Naive B cell (primary cell): Measurements from ENCODE around the gene TMEM37. TPM values are rescaled to one million over a fixed set of nuclear protein-coding genes. Genes with fewer than 3 reads are reported as not detected.

Experiments
- ATAC-seq, 2 donors: fragments of 150-1000 bp; cut with Tn5 transposase; 2 replicates each; pipeline ENCODE4 v1.10.0; 2021; ENCODE audit warnings: low read depth in 2 of 2, mild to moderate bottlenecking in 2 of 2, moderate library complexity in 2 of 2
- DNase-seq: peaks from one replicate; pipeline ENCODE4 v3.0.0; 2022
- H3K27ac Mint-ChIP-seq, 6 donors: one replicate each; pipeline ENCODE4 v1.8.0; 2020 to 2022; ENCODE audit warnings: mild to moderate bottlenecking in 6 of 6, mixed read lengths in 6 of 6, moderate library complexity in 5 of 6, inconsistent platforms in 2 of 6
- H3K27me3 Mint-ChIP-seq, 3 donors: one replicate each; pipeline ENCODE4 v1.8.0; 2021 to 2022; ENCODE audit warnings: mixed read lengths in 3 of 3, mild to moderate bottlenecking in 1 of 3
- H3K36me3 Mint-ChIP-seq, 2 donors: one replicate each; pipeline ENCODE4 v1.8.0; 2020 to 2022; ENCODE audit warnings: mixed read lengths in 2 of 2, inconsistent platforms in 1 of 2, mild to moderate bottlenecking in 1 of 2
- H3K4me1 Mint-ChIP-seq, 3 donors: one replicate each; pipeline ENCODE4 v1.8.0; 2020 to 2022; ENCODE audit warnings: mixed read lengths in 3 of 3, inconsistent platforms in 1 of 3, mild to moderate bottlenecking in 1 of 3, moderate library complexity in 1 of 3
- H3K4me3 Mint-ChIP-seq, 8 donors: one replicate each; pipeline ENCODE4 v1.8.0; 2020 to 2022; ENCODE audit warnings: mild to moderate bottlenecking in 8 of 8, mixed read lengths in 8 of 8, moderate library complexity in 8 of 8, inconsistent platforms in 2 of 8
- H3K9me3 Mint-ChIP-seq, 7 donors: one replicate each; pipeline ENCODE4 v1.8.0; 2020 to 2022; ENCODE audit warnings: mixed read lengths in 7 of 7, mild to moderate bottlenecking in 5 of 7, inconsistent platforms in 2 of 7, moderate library complexity in 1 of 7
- polyA plus RNA-seq, 6 donors: library from polyadenylated mRNA; unstranded; fragments of 300-500 nt; fragmentation: Illumina TruSeq; gene quantifications; one replicate each; pipeline ENCODE4 v1.2.3, GENCODE V29; 2021; ENCODE audit warnings: low read depth in 6 of 6

Gene TMEM37
- polyA plus RNA-seq, 6 donors from 2014 or later = not detected

GRCh38 chr2:119430023-119430498, 1.6 kb upstream of the TMEM37 start:
- H3K27ac Mint-ChIP-seq = no peak overlapping the region

DNA sequence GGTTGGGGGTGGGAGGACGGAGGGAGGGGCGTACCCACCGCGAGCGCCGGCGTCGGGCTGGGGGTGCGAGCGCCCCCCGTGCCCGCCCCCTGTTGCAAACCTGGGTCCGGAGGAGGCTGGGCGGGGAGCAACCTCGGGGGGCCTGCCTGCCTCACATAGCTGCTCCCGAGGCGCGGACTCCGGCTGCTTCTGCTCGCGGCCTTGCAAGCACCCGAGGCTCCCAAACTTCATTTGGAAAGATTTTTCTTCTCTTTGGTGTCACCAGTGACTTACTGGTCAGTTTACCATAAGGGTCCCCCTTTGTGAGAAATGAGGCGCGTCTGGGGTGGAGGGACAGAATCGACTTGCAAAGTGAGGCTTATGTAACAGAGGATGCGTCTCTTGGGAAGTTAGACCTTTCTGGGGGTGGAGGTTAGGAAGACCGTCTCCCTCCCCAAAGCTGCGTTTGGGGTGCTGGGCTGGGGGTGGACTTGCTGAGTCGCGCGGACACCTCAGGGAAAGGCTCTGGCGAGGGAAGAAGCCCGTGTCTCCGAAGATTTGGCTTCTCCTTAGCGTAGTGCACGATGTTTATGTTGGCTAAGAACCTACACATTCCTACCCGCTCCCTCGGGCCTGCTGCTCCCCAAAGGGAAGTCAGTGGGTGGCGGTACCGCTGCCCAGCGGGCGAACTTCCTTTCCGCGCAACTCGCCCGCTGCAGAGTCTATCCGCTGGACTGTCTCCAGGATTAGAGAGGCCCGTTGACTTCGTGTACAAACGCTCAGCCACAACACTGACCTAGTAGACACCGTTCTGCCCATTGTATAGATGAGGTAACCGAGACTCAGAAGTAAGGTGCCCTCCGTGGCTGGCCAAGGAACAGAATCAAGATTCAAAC, 559 bp downstream of the TMEM37 start:
- DNase-seq (no peak), ATAC-seq (no peak)
- Mint-ChIP-seq H3K9me3 (no peaks in the 10 kb centered on the region), H3K4me1 (peaks cover 4 to 19% (median 6%) of the 10 kb centered on the region in 3 donors), H3K36me3 (no peaks in the 10 kb centered on the region), H3K4me3 (peak overlapping the region; percentile 56 to 89 (median 82)), H3K27me3 (peaks cover 61 to 75% (median 67%) of the 10 kb centered on the region in 3 donors), H3K27ac (peak overlapping the region in 2 of 6 donors; percentile 28 to 79)

More at GRCh38 chr2:119430023-119430498, 1.6 kb upstream of the TMEM37 start:
- Mint-ChIP-seq H3K4me1 (peaks cover 4 to 19% (median 11%) of the 10 kb centered on the region in 3 donors), H3K36me3 (no peaks in the 10 kb centered on the region), H3K4me3 (peak overlapping the region in 6 of 8 donors; percentile 69 to 92 (median 82)), H3K27me3 (peaks cover 60 to 78% (median 68%) of the 10 kb centered on the region in 3 donors), H3K9me3 (no peaks in the 10 kb centered on the region)
- DNase-seq (no peak), ATAC-seq (no peak)

DNA sequence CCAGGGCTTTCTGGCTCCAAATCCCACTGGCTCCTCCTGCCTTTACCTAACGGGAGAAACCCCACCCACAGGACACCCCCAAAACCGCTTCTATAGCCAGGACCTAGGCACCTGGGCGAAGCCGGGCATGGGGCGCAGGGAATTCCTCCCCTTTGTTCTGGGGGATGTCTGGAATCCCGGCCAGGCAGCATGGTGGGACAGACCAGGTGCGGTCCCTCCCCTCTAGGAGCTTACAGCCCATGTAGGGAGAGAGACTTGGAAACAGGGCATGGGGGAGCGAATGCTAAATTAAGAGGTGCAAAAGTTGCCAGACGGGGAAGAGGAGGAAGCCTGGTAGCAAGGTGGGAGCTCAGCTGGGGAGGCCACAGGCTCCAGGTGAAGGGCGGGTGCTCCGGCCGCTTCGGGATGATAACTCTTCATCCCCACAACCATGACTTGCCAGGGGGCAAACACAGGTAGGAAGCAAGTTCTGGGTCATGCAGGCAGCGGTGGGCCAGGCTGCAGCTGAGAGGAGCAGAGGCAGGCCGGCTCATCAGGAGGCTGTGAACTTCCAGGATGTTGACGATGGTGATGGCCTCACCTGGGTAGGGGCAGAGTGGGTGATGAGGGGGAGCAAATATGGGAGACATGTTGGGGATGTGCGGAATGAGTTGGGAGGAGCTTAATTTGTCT, 1.3 kb downstream of the TMEM37 start:
- Mint-ChIP-seq H3K9me3 (no peaks in the 10 kb centered on the region), H3K27ac (peak overlapping the region in 2 of 6 donors; percentile 41 to 92), H3K4me3 (peak overlapping the region in 7 of 8 donors; percentile 42 to 89 (median 72)), H3K27me3 (peaks cover 56 to 70% (median 60%) of the 10 kb centered on the region in 3 donors), H3K4me1 (peaks cover 4 to 19% (median 6%) of the 10 kb centered on the region in 3 donors), H3K36me3 (no peaks in the 10 kb centered on the region)
- DNase-seq (no peak), ATAC-seq (no peak)

DNA sequence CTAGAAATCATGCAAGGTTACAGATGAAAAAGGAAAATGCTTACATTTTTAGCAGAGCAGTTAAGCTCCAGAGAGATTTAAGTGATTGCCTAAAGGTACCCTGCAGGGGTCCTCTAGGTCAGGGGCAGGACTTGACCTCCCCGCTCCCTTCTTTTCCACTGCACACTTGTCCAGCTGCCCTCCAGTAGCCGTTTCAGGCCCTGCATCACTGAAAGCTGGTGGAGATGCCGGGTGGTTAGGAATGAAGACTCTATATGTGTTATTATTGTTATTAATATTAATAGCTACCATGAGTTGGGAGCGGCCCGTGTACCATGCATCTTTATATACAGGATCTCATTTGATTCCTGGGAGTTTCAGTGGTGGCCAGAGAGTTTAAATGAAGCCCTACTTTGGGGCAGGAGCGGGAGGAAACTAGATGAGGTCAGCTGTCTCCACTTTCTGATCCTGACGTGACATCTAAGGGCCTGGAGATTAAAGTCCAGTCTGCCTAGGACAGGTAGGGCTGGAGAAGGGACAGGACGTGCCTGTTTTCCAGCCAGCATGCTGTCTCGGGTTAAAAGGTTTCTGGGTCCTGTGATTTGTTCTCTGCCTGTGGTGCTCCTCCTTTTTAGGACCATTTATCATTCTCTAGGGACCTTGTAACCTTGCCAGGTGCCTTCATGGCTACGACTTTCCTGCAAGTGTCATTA, 2.1 kb downstream of the TMEM37 start:
- no peaks in the 10 kb centered on the region for H3K36me3 Mint-ChIP-seq
- no peak for ATAC-seq

DNA sequence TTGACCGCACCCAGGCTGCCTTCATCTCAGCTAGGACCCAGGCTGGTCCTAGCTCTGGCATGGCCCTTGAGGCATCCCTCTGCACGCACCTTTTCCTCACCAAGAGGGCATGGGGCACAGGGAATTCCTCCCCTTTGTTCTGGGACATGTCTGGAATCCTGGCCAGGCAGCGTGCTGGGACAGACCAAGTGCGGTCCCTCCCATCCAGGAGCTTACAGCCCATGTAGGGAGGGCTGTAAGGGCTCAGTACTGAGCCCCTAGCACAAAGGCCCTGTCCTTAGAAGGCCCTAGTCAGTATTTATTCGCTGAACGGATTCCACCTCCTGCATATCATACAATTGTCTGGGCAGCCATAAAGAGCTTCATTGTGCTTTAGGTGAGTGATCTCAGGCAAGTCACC, 3.0 kb downstream of the TMEM37 start:
- ATAC-seq = no peak
- Mint-ChIP-seq H3K4me3 (no peak overlapping the region), H3K9me3 (no peaks in the 10 kb centered on the region), H3K36me3 (no peaks in the 10 kb centered on the region), H3K27me3 (peaks cover 45 to 70% (median 56%) of the 10 kb centered on the region in 3 donors), H3K27ac (no peak overlapping the region), H3K4me1 (peaks cover 4 to 19% (median 6%) of the 10 kb centered on the region in 3 donors)
- no peak for DNase-seq

More for the DNA sequence above, 2.1 kb downstream of the TMEM37 start:
- no peak for DNase-seq
- Mint-ChIP-seq H3K27ac (no peak overlapping the region), H3K27me3 (peaks cover 54 to 70% (median 56%) of the 10 kb centered on the region in 3 donors), H3K4me1 (peaks cover 4 to 19% (median 6%) of the 10 kb centered on the region in 3 donors), H3K4me3 (peak overlapping the region in 3 of 8 donors; percentile 30 to 68 (median 50)), H3K9me3 (no peaks in the 10 kb centered on the region)

GRCh38 chr2:119435081-119435952, 3.7 kb downstream of the TMEM37 start:
- Mint-ChIP-seq H3K36me3 (no peaks in the 10 kb centered on the region), H3K27ac (no peak overlapping the region), H3K4me1 (peaks cover 4 to 18% (median 6%) of the 10 kb centered on the region in 3 donors), H3K27me3 (peaks cover 40 to 73% (median 54%) of the 10 kb centered on the region in 3 donors), H3K9me3 (no peaks in the 10 kb centered on the region), H3K4me3 (no peak overlapping the region)
- DNase-seq (no peak), ATAC-seq (no peak)

DNA sequence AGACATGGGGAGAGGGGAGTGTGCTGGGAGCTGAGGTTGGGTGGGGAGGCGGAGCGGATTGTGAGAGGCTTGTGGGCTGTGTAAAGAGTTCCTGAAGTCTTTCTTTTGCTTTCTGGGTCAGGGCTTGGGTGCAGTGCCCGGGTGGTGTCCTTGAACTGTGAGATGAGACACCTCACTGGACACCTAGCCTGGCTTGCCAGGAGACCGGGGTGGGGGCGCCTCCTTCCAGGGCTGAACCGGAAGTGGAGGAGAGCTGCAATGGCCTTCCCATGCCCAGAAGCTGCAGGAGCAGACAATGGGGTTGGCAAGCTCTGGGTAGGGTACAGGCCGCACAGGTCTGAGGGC, 4.3 kb downstream of the TMEM37 start:
- H3K9me3 Mint-ChIP-seq = no peaks in the 10 kb centered on the region
- ATAC-seq = no peak
- peak overlapping the region in 1 of 8 donors; percentile 42 for H3K4me3 Mint-ChIP-seq
- peaks cover 38 to 75% (median 55%) of the 10 kb centered on the region in 3 donors for H3K27me3 Mint-ChIP-seq
- no peak for DNase-seq
- H3K4me1 Mint-ChIP-seq = peaks cover 4 to 12% (median 6%) of the 10 kb centered on the region in 3 donors
- no peaks in the 10 kb centered on the region for H3K36me3 Mint-ChIP-seq
- H3K27ac Mint-ChIP-seq = no peak overlapping the region

DNA sequence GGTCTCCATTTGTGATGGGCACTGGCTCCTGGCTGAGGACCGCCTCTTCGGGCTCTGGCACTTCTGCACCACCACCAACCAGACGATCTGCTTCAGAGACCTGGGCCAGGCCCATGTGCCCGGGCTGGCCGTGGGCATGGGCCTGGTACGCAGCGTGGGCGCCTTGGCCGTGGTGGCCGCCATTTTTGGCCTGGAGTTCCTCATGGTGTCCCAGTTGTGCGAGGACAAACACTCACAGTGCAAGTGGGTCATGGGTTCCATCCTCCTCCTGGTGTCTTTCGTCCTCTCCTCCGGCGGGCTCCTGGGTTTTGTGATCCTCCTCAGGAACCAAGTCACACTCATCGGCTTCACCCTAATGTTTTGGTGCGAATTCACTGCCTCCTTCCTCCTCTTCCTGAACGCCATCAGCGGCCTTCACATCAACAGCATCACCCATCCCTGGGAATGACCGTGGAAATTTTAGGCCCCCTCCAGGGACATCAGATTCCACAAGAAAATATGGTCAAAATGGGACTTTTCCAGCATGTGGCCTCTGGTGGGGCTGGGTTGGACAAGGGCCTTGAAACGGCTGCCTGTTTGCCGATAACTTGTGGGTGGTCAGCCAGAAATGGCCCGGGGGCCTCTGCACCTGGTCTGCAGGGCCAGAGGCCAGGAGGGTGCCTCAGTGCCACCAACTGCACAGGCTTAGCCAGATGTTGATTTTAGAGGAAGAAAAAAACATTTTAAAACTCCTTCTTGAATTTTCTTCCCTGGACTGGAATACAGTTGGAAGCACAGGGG, 5.5 kb downstream of the TMEM37 start:
- Mint-ChIP-seq H3K9me3 (no peaks in the 10 kb centered on the region), H3K4me1 (peaks cover 2 to 6% (median 4%) of the 10 kb centered on the region in 3 donors), H3K36me3 (no peaks in the 10 kb centered on the region), H3K4me3 (no peak overlapping the region), H3K27ac (no peak overlapping the region), H3K27me3 (peaks cover 32 to 72% (median 53%) of the 10 kb centered on the region in 3 donors)
- ATAC-seq = no peak
- no peak for DNase-seq

DNA sequence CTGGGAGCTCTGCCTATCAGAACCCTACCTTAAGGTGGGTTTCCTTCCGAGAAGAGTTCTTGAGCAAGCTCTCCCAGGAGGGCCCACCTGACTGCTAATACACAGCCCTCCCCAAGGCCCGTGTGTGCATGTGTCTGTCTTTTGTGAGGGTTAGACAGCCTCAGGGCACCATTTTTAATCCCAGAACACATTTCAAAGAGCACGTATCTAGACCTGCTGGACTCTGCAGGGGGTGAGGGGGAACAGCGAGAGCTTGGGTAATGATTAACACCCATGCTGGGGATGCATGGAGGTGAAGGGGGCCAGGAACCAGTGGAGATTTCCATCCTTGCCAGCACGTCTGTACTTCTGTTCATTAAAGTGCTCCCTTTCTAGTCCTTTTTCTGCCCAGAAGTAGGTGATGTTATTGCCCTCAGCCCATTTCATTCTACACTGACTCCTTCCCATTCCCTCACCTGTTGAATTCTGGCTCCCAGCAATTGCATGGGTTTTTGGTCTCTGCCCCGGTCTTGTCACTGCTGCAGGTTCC, 6.5 kb downstream of the TMEM37 start:
- Mint-ChIP-seq H3K27me3 (peaks cover 24 to 62% (median 43%) of the 10 kb centered on the region in 3 donors), H3K9me3 (no peaks in the 10 kb centered on the region), H3K27ac (no peak overlapping the region), H3K36me3 (no peaks in the 10 kb centered on the region), H3K4me1 (no peaks in the 10 kb centered on the region), H3K4me3 (no peak overlapping the region)
- DNase-seq = no peak
- ATAC-seq = no peak

DNA sequence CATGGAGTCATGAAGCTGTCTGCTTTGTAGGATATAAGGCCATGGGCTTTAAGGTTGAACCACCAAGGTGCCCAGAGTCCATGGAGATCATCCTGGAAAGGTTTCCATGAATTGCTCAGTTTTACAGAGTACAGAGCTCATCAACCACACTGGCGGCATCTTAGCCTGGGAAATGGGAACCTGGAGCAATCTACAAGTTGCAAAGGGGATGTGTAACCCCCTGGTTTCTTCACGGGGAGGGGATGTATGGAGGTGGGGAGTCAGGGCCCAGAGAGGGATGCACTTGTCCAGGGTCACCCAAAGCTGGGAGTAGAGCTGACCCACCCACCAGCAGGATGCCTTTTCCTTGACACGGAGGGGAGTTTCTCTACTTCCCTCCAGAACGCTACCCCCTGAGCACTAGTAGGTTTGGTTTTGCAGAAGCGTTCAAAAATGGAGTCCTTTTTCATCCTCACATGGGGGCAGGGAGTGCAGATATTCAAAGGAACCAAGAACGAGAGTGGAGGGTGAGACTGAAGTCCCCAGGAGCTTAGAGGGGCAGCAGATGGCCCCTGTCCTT, 7.2 kb downstream of the TMEM37 start:
- H3K9me3 Mint-ChIP-seq = no peaks in the 10 kb centered on the region
- no peak overlapping the region for H3K27ac Mint-ChIP-seq
- ATAC-seq (no peak), DNase-seq (no peak)
- peaks cover 18 to 56% (median 39%) of the 10 kb centered on the region in 3 donors for H3K27me3 Mint-ChIP-seq
- H3K4me1 Mint-ChIP-seq = no peaks in the 10 kb centered on the region
- H3K36me3 Mint-ChIP-seq = no peaks in the 10 kb centered on the region
- H3K4me3 Mint-ChIP-seq = no peak overlapping the region

GRCh38 chr2:119439574-119440500, 8.2 kb downstream of the TMEM37 start:
- Mint-ChIP-seq H3K27ac (no peak overlapping the region), H3K36me3 (no peaks in the 10 kb centered on the region), H3K4me1 (no peaks in the 10 kb centered on the region), H3K9me3 (no peaks in the 10 kb centered on the region), H3K4me3 (no peak overlapping the region), H3K27me3 (peaks cover 13 to 48% (median 39%) of the 10 kb centered on the region in 3 donors)
- ATAC-seq = no peak
- no peak for DNase-seq
